NCI-H748 (cell line): Measurements from ENCODE around the gene ROBO4.

Source experiments
- DNase-seq: peaks from one replicate; lab custom pipeline; 2025; ENCODE audit not compliant: unreplicated experiment; lab: John Stamatoyannopoulos, UW

The ROBO4 gene

DNA sequence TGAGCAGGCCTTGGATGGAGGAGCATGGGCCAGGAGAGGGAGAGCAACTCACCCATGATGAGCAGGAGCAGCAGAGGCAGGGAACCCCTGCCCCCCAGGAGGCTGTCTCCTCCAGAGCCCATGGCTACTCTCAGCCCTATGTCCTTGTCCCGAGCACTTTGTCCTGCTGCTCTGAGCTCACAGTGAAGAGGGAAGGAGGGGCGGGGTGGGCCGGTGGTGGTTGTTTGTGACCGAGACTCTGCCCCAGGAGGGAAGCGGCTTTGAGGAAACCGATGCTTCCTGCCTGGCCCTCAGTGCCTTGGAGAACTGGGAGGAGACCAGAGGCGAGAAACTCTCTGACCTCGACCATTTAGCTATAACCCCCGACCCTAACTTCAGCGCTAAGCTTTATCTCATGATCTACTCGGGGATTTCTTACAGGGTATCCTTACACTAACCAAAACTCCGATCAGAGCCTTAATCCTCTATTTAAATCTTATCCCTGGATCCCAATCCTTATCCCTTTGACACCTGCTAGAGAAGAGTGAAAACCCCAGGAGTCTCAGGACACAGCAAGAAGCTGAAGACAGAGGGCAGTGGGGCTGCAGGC lies at the start of gene ROBO4:
TSS of gene ROBO4 (minus strand) at position 192 of the 589 bp plus-strand sequence. CDS start at position 122, 70 bp downstream.
- no peak for DNase-seq

DNA sequence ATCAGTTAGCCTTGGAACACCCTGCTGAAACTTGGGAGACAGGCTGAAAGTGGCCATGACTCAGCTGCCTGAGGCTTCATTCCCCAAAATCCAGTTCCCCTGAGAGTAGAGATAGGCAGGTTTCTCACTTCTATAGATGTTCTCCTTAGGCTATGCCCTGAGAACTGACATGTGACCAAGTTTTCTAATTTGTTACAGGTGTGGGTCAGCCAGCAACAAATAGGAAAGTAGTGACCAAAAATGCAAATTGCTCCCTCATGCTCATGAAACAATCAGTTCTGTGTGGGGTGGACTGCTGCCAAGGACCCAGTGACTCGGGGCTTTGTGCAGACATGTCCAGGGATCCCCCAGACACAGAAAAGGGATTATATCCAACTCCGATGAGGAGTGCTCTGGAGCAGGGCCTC lies 49.1 kb upstream of the ROBO4 start:
- DNase-seq = no peak

DNA sequence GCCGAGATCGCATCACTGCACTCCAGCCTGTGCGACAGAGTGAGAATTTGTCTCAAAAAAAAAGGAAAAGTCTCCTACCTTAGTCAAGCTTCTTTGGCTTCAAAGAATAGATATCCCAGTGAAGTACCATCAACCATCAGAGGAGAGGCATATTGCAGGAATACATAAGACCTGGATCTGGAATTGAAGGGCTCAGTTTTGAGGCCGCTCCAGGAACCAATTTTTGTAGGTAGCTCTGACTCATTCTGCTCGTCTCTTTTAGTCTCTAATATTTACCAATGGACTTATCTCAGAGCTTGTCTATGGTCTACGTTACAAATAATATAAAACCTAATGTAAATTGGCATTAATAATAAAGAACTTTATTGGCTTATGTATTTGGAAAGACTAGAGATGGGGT lies 48.2 kb upstream of the ROBO4 start:
- DNase-seq = no peak

DNA sequence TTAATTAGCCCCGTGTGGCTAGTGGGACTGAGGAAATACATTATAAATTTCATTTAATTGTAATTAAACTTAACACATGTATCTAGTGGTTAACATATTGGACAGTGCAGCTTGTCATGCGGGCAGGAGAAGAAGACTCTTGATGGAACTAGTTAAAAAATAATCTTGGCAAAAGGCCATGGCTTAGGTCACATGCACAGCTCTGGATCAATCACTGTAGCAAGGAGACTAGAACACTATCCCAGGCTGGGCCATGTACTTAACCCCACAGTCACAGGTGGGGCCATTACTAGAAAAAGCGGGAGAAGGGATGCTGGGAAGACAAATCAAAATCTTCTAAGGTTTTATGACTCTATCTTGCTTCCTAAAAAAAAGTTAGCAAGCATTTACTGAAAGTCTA lies 46.9 kb upstream of the ROBO4 start:
- no peak for DNase-seq

DNA sequence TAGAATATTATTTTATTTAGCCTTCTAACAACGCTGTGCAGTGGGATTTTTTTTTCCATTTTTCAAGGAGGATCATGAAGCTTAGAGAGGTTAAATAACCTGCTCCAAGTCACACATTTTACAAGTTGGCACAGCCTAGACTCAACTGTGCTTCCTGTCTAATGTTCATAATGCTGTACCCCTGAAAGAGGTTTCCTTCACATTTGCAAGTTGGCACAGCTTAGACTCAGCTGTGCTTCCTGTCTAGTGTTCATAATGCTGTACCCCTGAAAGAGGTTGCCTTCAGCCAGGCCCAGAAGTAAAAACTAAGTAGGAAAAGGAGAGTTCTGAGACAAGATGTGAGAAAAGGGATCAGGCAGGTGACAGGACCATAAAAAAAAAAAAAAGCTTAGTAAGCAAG lies 46.1 kb upstream of the ROBO4 start:
- no peak for DNase-seq

DNA sequence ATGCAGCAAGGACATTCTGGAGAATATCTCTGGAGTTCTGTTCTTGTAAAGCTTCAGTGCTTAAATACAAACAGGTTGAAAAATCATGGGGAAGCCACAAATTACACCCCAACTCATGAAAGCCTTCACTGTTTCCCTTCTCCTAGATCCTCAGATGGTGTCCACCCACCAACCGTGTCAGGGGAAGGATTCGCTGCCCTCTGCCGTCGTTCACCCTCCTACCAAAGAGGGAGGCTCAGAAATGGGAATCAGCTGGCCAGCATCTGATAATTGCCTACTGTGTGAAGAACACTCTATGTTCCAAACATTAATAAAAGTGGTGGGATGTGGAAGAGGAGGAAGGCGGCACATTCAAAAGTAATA lies 45.6 kb upstream of the ROBO4 start:
- DNase-seq = no peak

DNA sequence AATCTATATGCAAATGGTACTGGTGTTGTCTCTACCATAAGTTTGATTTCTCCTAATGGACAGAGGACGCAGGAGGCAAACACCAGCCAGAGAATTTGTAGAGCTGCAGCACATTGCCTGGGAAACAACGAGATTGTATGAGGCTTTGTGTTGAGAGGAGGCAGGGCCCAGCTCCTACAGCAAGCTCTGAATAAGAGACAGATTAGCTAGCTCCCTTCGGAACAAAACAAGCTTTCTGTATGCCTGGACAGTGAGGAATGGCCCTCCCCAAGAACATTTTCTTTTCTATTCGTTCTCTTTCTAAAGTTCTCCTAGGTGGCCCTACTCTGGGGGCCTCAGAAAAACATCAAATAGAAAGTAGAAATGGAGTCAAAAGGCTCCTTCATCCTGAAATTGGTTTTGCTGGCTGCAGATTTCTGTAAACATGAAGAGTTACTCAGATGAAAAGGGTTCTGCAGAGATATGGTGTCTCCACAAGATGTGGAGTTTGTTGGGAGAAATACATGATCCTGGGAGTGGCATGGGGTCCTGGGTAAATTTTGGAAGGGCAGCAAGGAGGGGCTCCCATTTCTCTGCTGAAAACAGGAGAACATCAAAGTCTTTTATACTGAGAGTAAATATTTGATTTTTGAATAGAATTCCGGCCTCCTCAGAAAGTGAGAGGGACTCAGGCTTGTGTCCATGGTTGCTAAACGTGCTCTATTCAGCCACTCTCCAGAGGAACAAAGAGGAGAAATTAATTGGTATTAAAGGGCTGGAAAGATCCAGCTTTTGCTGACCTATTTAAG lies 45.0 kb upstream of the ROBO4 start:
- no peak for DNase-seq

DNA sequence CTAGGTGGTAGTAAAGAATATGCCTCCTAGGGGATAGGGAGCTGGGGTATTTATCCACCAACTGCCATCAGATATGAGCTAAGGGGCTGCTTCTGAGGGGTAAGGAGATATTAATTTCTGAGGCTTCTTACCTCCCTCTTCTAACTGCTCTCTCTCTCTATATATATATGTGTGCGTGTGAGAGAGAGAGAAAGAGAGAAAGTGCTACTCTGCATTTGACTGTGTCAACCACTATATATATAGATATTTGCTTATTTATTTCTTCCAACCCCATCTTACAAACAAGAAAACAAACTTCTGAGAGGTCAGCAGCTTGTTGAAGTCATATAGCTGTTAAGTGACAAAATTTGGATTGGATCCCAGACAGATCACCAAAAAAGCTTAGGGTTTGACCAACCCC lies 44.0 kb upstream of the ROBO4 start:
- no peak for DNase-seq

DNA sequence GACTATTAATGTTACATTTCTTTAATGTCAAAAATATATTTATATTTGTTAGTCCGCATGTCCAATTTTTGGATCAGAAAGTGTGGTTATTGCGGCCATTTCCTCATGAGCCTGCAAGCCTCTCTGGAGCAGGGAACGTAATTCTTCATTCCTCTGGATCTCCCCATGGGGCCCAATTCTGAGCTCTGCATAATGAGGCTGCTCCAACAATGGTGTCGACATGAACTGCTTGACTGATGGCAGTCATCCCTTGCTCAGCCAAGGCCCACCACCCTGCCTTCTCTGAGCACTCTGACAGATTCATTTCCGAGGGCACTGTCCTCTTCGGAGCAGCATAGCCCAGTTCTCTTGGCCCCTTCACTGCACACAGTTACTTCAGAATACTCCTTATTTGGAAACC lies 41.3 kb upstream of the ROBO4 start:
- DNase-seq = no peak

DNA sequence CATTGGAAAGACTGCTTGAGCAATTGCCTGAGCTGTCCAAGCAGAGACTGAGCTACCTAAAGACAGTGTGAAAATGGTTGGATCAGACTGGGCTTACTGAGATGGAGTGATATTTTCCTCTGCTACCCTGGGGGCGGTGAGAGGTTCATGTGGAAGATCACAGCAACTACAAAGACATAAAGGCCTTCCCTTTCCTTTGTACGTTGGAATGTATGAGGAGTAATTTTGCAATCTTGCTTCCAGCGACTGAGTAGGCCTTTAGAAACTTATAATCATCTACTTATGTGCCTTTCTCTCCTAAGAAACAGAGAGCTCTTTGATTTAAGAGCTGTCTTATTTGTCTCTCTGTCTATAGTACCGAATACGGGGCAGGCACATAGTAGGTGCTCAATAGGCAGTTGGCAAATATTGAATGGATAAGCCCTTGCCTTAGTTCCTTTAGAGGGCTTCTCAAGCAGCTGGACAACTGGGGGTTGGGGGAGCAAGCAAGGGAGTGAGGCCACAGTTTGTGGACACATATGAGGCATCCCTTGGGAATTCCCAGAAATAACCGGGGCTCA lies 40.6 kb upstream of the ROBO4 start:
- no peak for DNase-seq

DNA sequence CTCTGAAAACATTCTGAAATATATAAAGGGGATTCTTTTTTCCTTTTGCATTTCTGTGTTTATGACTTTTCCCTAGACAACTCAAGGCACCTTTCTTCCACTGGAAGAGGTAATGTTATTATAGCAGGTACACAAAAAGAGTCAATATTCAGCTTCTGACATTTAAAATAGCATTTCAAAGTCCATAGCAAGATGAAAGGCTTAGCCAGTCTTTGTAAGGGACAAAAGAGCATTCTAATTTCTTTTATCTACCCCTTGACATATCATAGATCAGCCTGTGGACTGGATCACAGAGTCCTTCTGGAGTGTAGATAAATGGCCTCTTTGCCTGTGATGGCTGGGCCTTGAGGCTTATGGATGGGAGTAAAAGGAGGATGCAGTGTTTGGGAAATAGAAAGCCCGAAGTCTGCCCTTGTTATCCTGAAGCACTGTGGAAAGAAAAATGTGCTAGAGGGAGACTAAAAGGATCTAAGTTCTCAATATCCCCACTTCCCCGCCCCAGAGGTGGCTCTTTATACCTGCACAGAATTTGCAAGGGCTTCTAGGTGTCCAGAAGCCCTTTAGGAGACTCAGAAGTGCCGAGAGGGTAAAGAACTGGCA lies 39.8 kb upstream of the ROBO4 start:
- no peak for DNase-seq

DNA sequence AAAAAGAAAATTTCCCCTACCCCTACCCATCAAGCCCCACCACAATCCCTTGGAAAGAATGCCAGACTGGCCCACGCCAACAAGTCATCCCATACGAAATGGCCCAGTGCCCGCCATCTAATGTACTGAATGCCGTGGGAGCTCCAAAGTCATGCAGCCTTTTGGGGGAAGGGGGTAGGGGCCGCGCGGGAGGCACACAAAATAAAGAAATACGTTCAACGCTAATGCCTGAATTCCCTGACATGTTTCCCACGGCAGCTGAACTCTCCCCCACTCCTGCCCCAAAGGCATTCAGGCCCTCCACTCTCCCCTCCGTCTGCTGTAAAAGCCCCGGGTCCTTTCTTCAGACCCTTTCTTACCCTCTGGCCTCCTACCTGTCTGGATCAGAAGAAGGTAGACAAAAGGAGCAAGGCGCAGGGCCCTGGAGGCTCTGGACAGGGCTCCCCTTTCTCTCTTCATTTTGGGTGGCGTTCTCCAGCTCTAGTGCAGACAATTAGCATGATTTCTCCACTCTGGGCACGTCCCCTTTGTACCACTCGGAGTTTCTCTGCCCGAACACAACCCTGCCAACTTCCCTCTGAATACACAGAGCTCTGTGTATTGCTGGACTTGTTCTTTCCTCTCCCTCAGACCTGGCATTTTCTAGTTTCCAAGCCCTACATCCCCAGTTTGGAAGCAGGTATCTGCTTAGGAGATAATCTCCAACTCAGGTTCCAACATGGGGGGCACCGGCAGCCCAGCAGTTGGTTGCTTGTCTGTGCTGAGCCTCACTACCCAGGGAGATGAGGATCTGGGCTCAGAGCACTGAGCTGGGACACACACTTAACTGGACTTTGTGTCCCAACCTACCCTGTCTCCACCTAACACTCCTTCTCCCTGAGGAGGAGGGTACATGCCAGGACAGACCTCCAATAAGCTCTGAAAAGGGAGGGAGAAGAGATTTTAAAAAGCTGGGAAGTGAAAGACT lies 38.2 kb upstream of the ROBO4 start, which contains the start of gene HEPACAM:
TSS of gene HEPACAM (minus strand) at position 500 of the 967 bp plus-strand sequence. CDS start at position 459, 41 bp downstream.
- no peak for DNase-seq

DNA sequence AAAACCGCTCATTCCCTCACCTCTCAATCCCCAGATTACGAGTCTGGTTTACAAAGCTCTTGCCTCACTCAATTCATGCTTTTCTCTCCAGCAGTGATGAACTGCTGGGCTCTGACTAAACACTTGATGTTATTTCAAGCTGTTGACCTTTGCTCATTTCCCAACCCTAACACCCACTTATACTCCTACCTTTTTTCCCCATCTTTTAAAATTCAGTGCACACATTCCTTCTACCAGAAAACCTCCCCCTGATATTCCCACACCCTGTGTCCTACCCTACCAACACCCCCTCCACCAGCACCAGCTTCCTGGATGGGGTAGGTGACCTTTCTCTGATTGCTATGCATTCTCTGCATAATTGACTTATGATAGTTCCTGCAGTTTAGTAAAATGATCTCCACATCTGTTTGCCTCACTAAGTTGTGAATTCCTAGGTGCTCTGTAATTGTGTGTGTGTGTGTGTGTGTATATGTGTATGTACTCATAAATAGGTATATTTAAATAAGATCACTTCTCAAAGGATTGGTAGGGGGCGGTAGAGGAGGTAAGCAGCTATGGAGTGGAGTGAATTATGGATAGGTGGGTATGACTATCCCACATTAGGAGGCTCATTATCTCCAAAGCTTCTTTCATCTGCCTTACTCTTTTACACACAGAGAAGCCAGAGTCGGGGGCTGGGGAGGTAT lies 37.3 kb upstream of the ROBO4 start:
- DNase-seq = no peak

DNA sequence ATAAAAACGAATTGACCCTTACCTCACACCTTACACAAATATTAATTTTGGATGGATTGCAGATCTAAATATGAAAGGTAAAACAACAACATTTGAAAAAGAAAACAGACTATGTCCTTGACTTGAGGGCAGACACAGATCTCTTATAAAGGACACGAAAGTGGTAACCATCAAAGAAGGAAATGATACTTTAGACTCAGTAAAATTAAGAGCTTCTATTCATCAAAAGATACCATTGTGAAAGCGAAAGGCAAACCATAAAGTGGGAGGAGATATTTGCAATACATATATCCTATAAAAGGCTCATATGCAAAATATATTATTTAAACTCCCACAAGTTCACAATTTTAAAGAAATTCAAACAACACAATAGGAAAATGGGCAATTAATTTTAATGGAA lies 33.1 kb upstream of the ROBO4 start:
- no peak for DNase-seq

DNA sequence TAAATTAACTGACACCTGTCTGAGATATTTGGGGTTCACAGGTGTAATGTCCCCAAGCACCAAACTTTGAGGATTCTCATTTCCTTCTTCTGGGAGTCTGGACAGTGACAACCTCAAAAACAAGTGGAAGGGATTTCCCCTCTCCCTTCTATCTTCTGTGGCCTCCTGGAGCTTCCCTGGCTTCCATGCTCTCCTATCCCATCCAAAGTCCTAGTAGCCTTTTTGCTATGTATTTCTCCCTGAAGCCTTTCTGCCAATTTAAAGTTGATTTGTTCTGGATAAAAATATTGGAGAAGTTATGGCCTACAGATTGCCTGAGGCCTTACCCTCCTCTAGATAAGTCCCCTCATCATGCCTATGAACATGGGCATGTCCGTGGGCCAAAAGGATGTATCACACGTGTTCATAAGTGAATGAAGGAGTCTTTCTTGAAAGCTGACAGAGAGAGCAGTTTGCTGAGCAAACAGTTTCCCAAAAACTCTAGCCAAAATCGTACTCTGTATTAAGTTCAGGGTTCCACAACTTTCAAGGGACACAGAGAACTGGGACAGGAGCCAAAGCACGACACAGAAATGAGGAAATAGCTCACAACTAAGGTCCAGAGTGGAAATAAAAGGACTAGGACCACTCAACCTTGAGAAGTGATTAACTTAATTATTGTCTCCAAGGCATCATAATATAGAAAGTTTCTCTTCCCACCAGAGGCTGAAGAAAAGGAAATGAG lies 31.4 kb upstream of the ROBO4 start:
- DNase-seq = no peak

DNA sequence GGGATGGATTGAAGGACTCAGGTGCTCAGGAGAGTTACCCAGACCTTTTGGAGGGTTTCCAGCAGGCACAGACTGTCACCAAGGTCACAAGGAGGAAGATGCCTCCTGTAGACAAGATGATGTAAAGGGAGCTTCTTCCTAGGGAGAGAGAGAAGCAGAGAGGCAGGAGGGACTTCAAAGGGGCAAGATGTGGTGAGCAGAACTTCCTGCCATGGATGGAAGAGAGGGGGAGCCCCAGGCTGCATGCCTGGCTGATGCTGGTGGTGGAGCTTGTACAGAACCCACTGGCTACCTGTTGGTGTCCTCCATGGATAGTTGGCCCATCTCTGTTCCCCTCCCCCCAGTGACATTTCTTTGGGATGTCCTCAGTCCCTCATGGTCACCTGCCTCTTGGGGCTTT lies 25.6 kb upstream of the ROBO4 start:
- DNase-seq = no peak

DNA sequence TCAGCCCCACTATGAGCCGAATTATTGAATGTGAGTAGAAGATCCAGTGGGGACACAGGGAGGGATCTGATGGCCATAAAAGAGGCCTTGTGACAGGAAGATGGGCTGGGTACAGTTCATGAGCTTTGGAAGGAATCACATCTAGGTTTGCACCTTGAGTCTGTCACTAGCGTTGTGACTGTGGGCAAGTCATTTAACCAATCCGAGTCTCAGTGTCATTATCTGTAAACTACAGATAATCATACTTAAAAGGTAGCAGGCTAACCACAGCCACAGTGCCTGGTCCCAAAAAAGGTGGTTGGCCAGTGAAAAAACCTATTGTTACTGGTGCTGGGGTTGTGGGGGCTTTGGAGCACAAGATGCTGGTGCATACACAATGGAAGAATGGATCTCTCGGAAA lies 25.2 kb upstream of the ROBO4 start:
- no peak for DNase-seq

DNA sequence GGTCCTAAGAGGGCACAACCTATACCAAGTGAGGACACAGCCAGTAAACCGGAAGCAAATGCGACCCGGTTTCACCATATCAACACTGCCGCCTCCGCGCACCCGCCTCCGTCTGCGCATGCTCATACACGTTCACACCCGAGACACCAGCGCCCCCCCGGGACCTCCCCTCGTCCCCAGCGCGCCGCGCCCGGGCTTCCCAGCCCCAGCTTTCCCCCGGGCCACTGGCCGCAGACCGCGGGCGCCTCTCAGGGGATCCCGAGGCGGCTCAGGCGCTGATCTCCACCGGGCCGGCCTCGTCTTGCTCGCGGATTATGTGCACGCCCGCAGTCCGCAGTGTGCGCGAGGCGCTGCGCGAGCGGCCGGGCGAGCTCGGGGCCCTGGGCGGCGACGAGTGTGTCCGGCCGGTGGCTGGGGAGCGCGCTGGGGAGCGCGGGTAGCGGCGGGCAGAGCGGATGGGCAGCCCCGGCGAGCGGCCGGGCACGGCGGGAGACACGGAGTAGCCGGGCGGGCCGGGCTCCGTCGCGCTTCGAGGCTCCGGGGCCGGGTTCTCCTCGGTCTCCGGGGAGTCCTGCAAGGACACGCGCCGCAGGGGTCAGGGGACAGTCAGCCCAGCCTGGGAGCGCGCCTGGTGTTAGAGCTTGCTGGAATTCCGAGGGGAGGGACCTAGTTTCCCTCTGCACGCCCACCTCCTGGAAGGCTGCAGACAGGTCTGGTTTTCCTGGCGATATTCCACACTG lies 23.4 kb upstream of the ROBO4 start:
- DNase-seq = peak; percentile 74

DNA sequence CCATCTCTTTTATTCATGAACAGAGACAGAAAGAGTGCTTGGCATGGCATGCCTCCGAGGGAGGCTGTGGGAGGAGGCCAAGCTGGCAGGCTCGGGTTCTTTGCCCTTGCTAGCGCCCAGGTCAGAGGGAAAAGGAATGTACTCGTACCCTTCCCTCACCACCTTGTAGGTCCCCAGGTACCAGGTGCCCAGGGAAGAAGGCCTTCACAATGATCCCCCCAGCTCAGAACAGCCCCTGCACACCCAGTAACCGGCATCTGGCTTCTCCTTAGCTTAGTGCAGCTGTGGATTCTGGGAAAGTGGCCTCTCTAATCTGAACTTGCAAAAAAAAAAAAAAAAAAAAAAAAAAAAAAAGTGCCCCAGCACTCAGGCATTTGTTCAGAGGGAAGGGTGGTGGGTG lies 22.7 kb upstream of the ROBO4 start:
- DNase-seq = no peak
